Measurements from ENCODE around the gene SIPA1L2. TPM values are rescaled to one million over a fixed set of nuclear protein-coding genes. Genes with fewer than 3 reads are reported as not detected.

Gene SIPA1L2
- total RNA-seq, 2 experiments from 2014 or later = 6.1 to 6.2 TPM

Other genes starting within 250 kb of the SIPA1L2 start
- gene MAP10, start 175.3 kb upstream of the SIPA1L2 start, total RNA-seq = 1 to 10 TPM in 1 of 2 experiments, under 1 TPM in 1; 0.86 to 1.1 TPM

All from activated CD4-positive, alpha-beta memory T cell treated with anti-CD3 and anti-CD28 coated beads for 36 hours (primary cell).